ENCODE results near the gene PPM1K.
"Not testable (repeated sequence)": the region's sequence is repeated elsewhere in the genome, so short reads cannot be mapped to it uniquely, and the experiment has no call there.

Gene PPM1K

DNA sequence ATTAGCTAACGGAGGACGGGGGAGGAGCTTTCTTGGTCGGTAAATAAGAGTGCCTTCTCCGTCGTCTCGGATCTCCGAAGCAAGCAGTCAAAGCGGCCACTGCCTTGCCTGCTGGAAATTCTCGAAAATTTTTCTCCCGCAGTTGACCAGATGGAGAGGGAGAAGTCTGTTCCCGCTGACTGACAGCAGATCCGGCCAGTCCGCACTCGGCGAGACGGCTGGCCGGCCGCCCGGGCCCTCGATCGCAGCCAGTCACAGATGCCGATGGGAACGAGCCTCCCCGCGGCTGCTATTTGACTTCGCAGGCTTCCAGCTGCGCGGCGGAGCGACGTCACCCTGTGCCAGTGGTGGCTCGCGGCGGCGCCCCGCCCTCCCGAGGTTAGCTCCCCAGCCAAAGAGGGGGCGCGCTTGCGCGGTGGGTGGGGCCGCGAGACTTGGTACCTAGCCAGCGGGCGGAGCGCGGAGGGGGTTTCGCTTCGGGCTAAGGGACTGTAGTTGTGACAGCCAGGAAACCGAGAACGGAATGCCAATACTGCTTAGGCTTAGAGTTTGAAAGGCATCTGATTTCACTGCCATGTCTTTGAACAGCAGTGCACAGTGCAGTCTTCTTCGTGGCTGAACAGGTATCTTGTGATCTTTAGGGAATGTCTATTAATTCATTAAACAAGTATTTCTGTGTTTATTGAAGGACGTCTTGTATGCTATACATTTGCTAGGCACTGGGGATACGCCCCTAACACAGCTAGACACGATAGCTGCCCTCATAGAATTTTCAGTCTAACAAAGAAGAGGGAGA, at the start of gene PPM1K:
Gene PPM1K (minus strand): TSS at position 123 of the 796 bp plus-strand sequence. CDS start 5,978 bp downstream, outside the sequence.
- DNase-seq (ENCODE audit: low read depth) = peak; percentile 98

DNA sequence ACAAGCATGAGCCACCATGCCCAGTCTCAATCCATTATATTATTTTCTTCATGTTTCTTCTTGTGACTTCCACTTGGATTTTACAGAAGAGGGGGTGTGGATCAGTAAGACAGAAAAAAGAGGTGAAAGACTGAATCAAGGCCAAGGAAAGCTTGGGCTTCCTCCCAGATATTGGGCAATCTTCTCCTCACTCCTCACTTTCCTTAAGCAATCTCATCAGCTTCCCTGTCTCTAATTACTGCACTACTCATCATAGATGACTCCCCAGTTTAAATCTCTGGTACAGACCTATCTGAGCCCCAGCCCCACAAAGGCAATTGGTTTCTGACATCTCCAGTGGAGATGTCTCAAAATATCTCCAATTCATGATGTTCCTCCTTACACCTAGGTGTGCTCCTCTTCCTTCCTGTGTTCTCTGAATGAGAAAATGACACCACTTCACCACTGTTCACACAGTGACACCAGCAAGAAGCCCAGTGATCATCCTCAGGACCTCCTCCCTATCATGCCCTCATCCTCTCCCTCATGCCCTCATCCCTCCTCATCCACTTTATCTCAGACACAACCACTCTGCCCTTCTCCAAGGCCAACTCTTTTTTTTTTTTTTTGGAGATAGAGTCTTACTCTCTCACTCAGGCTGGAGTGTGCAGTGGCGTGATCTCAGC, 49.5 kb upstream of the PPM1K start:
- DNase-seq (ENCODE audit: low read depth) = no peak

DNA sequence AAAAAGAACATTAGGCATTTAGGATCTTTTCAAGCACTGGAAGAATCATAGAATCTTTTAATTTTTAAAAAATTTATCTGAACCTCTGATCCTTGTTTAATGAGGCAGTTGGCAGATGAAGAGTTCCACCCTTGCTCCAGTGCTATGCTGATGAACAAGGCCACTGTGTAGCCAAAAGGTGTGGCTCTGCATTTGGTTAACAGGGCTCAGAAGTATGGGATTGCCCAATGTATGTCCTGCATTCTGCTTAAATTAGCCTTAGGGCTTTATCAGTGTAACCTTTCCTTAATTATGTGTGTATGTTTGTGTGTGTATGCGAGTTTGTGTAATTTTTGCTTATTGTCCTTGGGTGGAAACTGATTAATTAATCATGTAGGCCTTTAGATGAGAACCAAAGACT, 43.3 kb upstream of the PPM1K start:
- no peak for DNase-seq (ENCODE audit: low read depth)

DNA sequence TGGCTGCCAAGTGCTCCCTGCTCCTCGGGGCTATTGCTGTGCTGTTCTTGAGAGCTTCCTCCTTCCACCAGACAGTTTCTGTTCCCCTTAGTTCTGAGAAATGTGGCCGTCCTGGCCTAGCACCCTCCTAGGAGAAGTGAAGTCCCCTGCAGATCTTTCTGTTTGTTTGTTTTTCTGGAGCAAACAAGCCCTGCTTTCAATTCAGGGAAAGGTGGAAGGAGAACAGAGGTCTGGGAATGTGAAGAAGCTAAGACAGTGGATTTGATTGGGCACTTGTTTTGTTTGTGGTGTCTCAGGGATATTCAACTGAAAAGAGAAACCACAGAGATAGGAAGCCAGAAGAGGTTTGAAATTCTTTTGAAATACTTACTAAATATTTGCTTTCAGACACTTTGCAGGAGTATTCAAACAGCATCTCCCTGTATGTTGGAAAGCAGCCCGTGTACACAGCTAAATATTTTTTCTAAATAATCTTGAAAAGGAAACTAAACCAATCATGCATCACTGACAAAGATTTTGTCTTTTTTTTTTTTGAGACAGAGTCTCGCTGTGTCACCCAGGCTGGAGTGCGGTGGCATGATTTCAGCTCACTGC, 36.5 kb upstream of the PPM1K start:
- no peak for DNase-seq (ENCODE audit: low read depth)

DNA sequence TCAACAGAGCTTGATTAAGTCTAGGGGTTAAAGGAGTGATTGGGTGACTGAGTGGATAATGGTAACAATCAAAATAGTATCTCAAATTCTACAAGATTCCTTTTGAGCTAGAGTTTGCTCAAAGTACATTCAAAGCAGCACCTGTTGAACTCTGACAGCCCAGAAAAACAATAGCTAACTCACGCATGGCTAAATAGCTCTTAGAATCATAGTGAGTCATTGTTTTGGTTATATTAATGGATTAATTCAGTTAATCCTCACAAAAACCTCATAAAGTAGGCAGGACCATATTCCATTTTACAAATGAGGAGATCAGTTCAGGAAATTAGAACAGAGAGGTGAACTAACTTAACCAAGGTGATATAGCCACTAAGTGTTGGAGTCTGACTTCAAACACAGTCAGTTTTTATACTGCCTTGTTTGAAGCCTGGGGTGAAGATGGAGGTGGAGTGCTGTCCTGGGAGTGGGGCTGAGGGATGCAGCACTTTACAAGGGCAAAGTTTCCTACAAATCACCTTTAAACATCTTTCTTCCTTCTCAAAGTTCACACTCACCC, 35.9 kb upstream of the PPM1K start:
- no peak for DNase-seq (ENCODE audit: low read depth)

DNA sequence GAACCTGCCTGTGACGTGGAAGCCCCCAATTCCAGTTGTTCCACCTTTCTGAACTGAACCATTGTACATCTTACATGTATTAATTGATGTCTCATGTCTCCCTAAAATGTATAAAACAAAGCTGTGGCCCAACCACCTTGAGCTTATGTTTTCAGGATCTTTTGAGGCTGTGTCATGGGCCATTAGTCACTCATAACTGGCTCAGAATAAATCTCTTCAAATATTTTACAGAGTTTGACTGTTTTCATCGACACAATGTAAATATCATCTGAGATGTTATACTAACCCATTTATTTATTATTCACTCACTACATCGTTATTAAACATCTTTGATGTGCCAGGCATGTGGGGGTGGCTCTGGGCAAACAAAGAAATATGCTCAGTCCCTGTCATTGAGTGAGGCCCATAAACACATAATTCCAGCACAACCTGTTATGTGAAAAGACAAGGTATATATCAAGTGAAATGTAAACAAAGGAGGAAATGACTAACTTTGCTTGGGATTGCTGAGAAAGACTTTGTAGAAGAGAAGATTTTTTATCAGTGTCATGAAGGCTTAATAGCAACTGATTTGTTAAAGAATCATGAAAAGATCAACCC, 34.5 kb upstream of the PPM1K start:
- DNase-seq (ENCODE audit: low read depth) = no peak

DNA sequence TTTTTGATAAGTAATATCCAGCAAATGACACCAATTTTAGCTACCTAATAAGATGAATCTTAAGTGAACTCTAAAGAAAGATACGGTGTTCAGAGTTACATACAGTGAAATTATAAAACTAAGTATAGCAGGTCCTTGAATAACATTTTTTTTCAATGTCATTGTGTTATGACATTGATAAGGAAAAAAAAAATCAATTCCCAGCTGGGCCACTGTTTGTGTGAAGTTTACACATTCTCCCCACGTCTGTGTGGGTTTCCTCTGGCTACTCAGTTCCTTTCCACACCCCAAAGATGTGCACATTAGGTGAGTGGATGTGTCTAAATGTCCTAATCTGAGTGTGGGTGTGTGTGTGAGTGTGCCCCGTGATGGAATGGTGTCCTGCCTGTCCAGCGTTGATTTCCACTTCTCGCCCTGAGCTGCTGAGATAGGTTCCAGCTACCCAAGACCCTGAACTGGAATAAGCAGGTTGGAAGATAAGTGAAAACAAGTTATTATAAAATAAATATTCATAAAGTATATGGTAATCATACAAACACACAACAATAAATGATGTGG, 31.2 kb upstream of the PPM1K start:
- no peak for DNase-seq (ENCODE audit: low read depth)

DNA sequence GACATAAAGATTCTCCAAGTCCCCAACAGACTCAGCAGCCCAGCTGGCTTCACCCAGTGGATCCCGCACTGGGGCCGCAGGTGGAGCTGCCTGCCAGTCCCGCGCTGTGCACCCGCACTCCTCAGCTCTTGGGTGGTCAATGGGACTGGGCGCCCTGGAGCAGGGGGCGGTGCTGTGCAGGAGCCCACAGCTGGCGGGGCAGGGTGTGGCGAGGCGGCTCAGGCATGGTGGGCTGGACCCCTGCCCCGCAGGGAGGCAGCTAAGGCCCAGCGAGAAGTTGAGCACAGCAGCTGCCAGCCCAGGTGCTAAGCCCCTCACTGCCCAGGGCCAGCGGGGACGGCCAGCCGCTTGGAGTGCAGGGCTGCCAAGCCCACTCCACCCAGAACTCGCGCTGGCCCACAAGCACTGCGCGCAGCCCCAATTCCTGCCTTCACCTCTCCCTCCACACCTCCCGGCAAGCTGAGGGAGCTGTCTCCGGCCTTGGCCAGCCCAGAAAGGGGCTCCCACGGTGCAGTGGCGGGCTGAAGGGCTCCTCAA, 28.8 kb upstream of the PPM1K start:
- DNase-seq (ENCODE audit: low read depth) = not testable (repeated sequence)

DNA sequence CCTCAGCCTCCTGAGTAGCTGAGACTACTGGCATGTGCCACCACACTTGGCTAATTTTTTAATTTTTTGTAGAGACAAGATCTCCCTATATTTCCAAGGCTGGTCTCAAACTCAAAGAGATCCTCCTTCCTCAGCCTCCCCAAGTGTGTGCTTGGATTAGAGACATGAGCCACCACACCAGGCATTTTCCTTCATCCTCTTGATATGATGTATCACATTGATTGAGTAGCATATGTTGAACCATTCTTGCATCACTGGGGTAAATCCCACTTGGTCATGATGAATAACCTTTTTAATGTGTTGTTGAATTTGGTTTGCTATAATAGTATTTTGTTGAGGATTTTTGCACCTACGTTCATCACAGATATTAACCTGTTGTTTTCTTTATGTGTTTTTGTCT, 24.2 kb upstream of the PPM1K start:
- no peak for DNase-seq (ENCODE audit: low read depth)

DNA sequence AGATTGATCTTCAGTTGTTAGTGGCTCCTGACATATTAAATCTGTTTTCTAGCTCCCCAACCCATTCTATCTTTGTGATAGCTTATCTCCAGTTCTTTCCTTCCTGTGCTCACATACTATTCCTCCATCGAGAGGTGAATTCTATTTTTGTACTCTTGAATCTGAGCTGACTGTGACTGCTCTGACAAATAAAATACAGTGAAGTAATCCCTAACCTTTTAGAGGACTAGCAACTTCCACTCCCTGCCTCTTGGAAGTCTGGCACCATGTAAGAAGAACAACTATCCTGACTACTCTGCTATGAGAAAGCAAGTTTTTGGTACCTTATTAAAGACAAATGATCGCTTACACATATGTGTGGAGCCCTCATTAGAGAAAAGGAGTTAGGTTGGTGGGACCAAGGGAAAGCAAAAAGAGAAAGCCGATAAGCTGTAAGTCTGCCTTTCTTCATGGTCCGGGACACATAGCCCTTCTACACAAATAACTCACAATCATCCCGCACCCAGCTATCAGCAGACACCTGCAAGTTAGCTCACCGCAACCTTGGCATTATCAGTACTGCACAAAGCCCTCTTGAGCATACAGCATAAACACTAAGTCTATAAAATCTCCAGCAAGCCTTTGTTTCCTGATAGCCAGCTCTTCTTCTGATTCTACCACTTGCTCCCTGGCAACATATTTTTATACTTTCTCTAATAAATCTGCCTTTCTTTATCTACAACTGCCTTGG, 13.5 kb upstream of the PPM1K start:
- no peak for DNase-seq (ENCODE audit: low read depth)

DNA sequence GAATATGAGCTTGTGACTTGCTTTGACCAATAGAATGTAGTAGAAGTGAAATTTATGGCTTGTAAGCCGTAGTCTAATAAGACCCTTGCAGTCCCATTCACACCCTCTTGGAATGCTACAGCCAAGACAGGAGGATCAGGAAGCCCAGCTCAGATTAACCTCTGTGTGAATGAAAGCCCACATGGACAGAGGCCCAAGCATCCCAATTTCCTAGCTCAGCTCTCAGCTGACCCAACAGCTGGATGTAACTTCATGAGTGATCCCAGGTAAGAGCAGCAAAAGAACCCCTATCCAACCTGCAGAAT, 12.8 kb upstream of the PPM1K start:
- DNase-seq (ENCODE audit: low read depth) = no peak

DNA sequence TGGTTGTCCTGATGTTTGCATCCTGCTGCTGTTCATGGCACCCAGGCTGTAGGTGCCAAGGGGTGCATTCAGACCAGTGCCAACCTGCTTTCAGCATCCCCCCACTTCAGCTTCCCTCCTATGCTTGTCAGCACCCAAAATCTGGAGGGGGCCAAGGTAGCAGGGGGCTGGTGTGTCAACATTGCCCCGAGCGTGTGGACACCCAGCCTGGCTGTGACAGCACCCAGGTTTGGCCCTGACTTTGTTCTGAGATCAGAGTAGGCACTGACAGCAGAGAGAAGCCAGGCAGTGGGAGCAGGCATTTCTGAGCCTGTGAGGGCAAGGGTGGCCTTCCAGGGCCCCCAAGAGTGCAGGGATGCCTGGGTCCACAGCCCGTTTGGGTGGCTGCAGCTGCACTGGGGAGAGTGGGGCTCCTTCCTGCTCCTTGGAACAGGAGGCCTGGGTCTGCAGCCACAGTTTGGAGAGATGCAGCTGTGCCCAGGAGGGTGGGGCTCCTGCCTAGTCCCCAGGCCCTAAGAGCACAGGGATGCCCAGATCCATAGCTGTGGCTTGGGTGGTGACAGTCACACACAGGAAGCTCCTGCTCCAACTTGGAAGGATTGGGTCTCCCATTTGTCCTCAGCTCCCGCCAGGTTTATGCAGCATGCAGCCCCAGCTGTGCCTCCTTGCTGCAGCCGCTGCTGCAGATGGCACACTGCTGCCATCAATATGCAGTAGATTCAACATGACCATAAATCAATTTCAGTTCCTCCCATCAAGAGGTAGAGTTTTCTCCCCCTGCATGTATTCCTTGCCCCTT, 12.3 kb upstream of the PPM1K start:
- DNase-seq (ENCODE audit: low read depth) = no peak

DNA sequence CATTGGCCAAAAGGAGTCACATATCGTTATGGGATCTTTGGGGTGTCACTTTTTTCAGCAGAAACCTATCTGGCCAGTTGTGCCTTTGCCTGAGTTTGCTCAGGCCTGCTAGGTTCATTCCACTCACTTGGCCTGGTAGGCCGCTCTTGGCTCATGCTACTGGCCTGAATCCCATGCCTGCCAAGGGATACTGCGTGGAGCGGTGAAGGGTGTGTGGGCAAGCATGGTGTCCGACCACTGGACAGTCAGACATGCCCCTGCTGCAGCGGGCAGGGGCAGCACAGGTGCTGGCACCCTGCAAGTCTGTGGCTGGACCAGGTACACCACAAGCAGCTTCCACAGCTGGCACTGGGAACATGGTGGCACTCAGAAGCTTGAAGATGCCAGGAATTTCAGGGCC, 11.3 kb upstream of the PPM1K start:
- no peak for DNase-seq (ENCODE audit: low read depth)

DNA sequence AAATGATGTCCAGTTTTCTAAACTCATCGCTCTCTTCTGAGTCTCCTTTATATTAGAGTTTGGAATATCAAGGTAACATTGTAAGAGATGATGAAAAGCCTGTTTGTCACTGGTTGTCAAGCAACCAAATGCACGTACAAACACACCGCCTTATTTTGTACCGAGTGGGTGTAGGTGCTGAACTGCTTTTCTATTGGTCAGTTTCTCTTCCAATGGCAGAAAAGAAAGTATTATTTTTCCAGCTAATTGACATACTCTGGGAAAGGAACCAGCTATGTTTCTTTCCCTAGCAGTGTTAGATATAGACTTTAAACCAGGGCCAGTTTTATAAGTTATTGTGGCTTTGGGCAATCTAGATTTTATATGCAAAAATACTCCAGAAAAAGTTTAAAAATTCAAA, 6.6 kb upstream of the PPM1K start:
- no peak for DNase-seq (ENCODE audit: low read depth)

DNA sequence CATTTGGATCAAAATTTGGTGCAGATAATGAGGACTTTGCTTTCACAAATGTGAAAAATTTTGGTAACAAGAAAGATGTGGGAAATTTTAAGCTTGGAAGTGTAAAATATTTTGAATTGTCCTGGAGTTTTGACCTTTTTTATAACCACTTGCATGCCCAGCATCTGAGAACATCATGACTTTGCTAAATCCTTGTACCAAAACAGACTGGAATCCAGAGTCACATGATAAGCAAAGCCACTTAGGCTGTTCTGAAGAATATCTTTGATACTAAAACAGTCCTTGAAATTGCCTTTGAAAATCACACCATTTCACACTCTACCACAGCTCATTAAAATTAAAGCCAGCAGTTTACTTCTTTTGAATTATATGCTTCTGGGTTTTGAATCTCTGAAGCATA, 2.5 kb upstream of the PPM1K start:
- DNase-seq (ENCODE audit: low read depth) = no peak

DNA sequence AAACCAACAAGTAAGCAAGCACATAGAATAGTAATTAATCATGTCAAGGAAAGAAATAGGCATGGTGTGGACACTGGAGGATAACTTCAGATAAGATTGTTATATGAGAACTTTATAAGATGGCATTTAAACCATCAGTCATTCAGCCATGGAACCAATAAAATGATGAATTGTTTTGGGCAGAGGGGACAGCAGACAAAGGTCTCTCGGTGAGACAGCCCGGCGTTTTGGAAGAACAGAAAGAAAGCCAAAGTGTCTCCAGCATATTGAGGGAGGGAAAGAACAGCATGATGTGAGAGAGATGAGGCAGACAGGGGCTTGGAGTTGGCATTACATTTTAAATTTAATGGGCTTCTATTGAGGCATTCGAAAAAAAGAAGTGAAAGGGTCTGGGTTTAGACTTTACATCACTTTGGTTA, 883 bp upstream of the PPM1K start:
- DNase-seq (ENCODE audit: low read depth) = no peak

DNA sequence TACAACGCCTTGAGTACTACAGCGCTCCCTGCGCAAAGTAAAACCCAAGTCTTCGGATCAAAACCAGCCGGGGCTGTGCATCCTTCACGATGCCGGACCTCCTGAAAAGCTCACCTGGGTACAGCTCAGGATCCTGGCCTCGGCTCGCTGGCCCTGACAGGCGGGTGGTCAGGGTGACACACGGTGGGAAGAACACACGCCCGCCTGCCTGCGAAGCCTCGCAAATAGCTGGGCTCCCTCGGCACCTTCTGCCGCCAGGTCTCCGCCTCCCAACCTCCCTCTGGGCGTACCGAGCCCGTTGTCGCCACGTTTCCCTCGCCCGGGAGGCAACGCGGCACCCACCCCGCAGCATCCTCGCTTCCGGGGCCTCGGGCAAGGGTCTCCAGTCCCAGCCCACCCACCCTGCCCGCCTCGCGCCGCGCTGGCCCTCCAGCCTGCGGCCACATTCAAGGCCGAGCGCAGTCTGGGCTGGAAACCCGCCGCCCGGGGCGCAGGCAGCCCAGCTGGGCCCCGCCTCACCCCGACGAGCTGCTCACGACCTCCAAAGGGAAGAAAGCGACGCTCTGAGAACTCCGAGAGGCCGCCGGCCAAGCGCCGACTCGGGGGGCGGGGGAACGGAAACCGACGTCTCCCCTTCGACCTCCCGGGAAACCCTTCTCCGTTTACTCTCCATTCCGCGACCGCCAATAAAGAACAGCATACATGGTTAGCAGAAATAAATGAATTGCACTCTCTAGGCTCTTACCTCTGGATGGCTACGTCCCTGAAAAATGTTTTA, 511 bp downstream of the PPM1K start:
- peak; percentile 52 for DNase-seq (ENCODE audit: low read depth)

DNA sequence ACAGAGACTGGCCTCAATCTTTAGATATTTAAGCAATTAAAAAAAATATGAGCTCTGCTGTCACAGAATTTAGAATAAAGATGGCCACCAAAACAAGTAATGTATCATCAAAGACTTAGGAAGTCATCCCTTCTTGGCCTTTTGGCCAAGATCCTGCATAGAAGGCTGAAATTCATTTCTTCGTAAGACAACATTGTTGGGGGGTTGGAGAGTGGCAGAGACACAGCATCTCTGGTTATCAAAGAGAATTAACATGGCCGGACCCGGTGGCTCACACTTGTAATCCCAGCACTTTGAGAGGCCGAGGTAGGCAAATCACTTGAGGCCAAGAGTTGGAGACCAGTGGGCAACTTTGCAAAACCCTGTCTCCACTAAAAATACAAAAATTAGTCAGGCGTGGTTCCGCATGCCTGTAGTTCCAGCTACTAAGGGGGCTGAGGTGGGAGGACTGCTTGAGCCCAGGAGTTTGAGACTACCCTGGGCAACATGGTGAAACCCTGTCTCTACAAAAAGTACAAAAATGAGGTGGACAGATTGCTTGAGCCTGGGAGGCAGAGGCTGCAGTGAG, 4.0 kb downstream of the PPM1K start:
- DNase-seq (ENCODE audit: low read depth) = no peak

DNA sequence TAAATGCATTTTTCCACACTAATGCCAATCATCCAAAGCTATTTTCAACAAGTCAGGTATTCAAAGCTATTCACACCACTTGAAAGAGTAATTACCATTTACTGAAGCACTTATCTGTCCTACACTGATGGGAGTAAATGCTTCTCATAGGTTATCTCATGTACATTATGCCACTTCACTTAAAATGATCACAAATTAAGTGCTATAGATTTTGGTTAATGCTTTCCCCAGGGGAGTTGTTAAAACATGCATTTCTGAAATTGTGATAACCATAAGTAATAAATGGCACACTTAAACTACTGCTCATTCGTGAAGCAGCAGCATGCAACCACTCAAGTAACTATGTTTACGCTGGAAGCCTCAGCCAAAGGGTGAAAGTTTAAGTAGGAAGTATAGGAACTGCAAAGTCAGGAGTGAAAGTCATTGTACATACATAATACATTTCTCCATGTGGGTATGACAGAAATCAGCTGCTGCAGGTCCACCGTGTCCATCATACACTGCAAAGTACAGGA, 6.6 kb downstream of the PPM1K start:
- no peak for DNase-seq (ENCODE audit: low read depth)

All from stimulated activated CD8-positive, alpha-beta memory T cell treated with anti-CD3 and anti-CD28 coated beads, Interleukin-12 subunit alpha, Interleukin-12 subunit beta, amount 100 ng/mL, for 1 hour (primary cell).